A549 treated with AZD2906 at 1 μM for 4 hours (cell line): Measurements from ENCODE around the gene WFDC12. TPM values are rescaled to one million over a fixed set of nuclear protein-coding genes. Genes with fewer than 3 reads are reported as not detected.

Experiments
- total RNA-seq: library from RNA; stranded (reverse); fragments of 200-300 nt; extraction: Qiagen RNA extraction; gene quantifications from 5 replicates; pipeline ENCODE4 v1.2.3, GENCODE V29; 2022

Gene WFDC12
- total RNA-seq: not detected in 5 replicates

GRCh38 chr20:45124365-45124764 is at the start of gene WFDC12:
TSS of gene WFDC12 (minus strand) at chr20:45124465. CDS start at chr20:45124447, 18 bp downstream.

GRCh38 chr20:45114465-45115385 is 9.5 kb downstream of the WFDC12 start, which contains the start of gene WFDC5:
TSS of gene WFDC5 (minus strand) at chr20:45115174. CDS start at chr20:45115083, 91 bp downstream.

GRCh38 chr20:45100563-45101245 is 23.6 kb downstream of the WFDC12 start, which contains the start of gene KCNS1:
TSS of gene KCNS1 (minus strand) at chr20:45101127. CDS start at chr20:45099236, 1,891 bp downstream.

Other genes with a start within 250 kb of the WFDC12 start
- 183 to 210 TPM (median 187 TPM) in 5 replicates for gene YWHAB, start 238.8 kb downstream of the WFDC12 start, total RNA-seq
- 8.7 to 18.7 TPM (median 15.3 TPM) in 5 replicates for gene PABPC1L, start 214.4 kb downstream of the WFDC12 start, total RNA-seq
- 38.6 to 44.3 TPM (median 41.2 TPM) in 5 replicates for gene TOMM34, start 164.1 kb downstream of the WFDC12 start, total RNA-seq
- gene STK4, start 158.0 kb downstream of the WFDC12 start, total RNA-seq: 11.4 to 14.1 TPM (median 12.0 TPM) in 5 replicates
- gene KCNS1, start 23.3 kb downstream of the WFDC12 start, total RNA-seq: not detected in 5 replicates
- gene WFDC5, start 9.3 kb downstream of the WFDC12 start, total RNA-seq: 0.08 TPM in 1 of 5 replicates, not detected in the others
- gene PI3, start 50.4 kb upstream of the WFDC12 start, total RNA-seq: 2.6 to 5.1 TPM (median 3.0 TPM) in 5 replicates
- gene SEMG1, start 82.6 kb upstream of the WFDC12 start, total RNA-seq: not detected in 5 replicates
- not detected in 5 replicates for gene SEMG2, start 96.9 kb upstream of the WFDC12 start, total RNA-seq
- 10.1 to 16.1 TPM (median 11.6 TPM) in 5 replicates for gene SLPI, start 130.1 kb upstream of the WFDC12 start, total RNA-seq
- gene RBPJL, start 182.4 kb upstream of the WFDC12 start, total RNA-seq: not detected in 5 replicates
- 0.10 to 0.22 TPM (median 0.12 TPM) in 4 of 5 replicates, not detected in the other for gene MATN4, start 183.8 kb upstream of the WFDC12 start, total RNA-seq
- gene SDC4, start 224.0 kb upstream of the WFDC12 start, total RNA-seq: 89.5 to 111 TPM (median 95.6 TPM) in 5 replicates
- 26.8 to 32.0 TPM (median 29.4 TPM) in 5 replicates for gene SYS1, start 238.7 kb upstream of the WFDC12 start, total RNA-seq